Right renal pelvis (tissue), 4 donors: ENCODE data around the gene ST3GAL6. TPM values are rescaled to one million over a fixed set of nuclear protein-coding genes. Genes with fewer than 3 reads are reported as not detected.
"Not testable (repeated sequence)": the region's sequence is repeated elsewhere in the genome, so short reads cannot be mapped to it uniquely, and the experiment has no call there.

Experiments used
- DNase-seq, 4 donors: peaks; one replicate each; pipeline ENCODE4 v3.0.0-alpha.2; 2013; ENCODE audit warnings: low read depth in 4 of 4, low spot score in 3 of 4, missing footprints in 1 of 4
- polyA plus RNA-seq, 4 donors: library from polyadenylated mRNA; unstranded; fragments of 120-200 nt; gene quantifications; one replicate each; pipeline ENCODE4 v1.2.1, GENCODE V29; 2013; ENCODE audit not compliant: insufficient read length in 4 of 4

Gene ST3GAL6
- polyA plus RNA-seq, 4 donors, result 65.6 to 85.1 (median 74.3) TPM

DNA sequence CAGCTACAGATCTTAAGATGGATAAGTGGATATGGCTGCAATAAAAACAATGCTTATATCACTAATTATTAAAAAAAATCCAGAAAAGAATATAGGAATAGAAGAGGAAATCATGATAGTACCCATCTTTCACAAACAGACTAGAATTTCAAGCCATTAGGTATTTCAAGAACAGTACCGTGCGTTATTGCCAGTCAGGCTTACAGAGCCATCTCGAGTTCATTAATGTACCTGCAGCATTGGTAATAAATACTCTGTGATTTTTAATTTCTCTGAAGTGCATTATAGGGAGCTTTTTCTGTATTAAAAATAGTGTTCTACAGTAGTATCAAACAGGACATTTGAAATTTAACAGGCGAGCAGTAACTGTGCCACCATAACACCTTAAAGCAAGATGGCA lies 35.7 kb downstream of the ST3GAL6 start:
- DNase-seq, result no peak

GRCh38 chr3:98799479-98799878 lies 36.3 kb downstream of the ST3GAL6 start:
- no peak for DNase-seq

DNA sequence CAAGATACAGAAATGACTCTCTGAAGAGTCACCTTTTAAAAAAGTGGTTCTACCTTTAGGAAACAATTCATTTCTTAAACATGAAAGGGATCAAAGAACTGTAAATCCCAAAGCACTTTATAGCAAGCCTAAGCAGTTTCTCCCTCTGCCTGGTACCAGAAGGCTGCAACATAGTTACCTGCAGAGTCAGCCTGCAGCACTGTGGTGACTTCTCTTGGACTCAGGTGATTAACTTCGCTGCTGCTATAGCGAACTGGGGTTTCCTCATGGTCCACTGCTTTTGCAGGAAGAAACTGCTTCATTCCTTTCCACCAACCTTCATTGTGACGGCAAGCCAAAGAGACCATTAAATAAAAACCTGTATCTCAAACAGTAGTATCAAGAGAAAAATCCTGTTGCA lies 37.3 kb downstream of the ST3GAL6 start:
- DNase-seq, result peak in 1 of 4 donors; percentile 46

- no peak for DNase-seq
These were observed 38.1 kb downstream of the ST3GAL6 start for GRCh38 chr3:98801043-98801747.

GRCh38 chr3:98805571-98805970 lies 42.4 kb downstream of the ST3GAL6 start:
- no peak for DNase-seq

GRCh38 chr3:98806521-98806920 lies 43.4 kb downstream of the ST3GAL6 start:
- no peak for DNase-seq

- DNase-seq, result no peak
These were observed 43.9 kb downstream of the ST3GAL6 start for GRCh38 chr3:98807011-98807410.

GRCh38 chr3:98807561-98807960 lies 44.4 kb downstream of the ST3GAL6 start:
- DNase-seq, result no peak

DNA sequence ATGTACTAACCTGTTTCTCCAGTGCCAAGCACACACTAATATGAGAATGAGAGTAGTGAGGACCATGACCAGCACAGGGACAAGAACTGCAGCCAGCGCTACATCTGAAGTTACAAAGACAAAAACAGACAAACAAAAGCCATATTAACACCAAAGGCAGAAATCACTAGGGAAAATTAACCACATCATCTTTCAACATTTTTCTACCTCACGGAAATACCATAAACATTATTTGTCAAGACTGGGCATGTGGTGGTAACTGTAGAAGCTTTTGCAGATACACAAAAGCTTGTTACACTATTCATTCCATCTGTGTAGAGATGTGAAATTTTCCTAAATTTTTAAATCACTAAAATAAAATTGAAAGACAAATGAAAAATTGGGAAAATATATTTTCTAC lies 44.9 kb downstream of the ST3GAL6 start:
- DNase-seq, result no peak

GRCh38 chr3:98809557-98809956 lies 46.4 kb downstream of the ST3GAL6 start:
- no peak for DNase-seq

DNA sequence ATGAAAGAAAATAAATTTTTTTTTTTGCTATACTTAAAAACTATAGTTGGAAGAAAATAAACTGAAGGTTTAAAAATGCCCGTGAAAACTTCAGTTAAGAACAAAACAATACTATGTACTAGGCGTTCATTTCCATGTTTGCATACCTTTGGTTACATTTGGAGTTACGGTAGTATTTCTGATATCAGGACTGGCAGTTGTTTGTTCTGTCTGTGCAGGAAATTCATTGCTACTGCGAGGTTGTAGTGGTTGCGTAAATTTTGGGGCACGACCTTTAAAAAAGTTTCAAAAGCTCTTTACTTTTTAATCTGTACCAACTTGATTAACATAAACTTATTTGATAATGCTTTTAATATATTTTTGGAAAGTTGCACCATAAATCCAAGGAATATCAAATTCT lies 47.9 kb downstream of the ST3GAL6 start:
- DNase-seq, result no peak

DNA sequence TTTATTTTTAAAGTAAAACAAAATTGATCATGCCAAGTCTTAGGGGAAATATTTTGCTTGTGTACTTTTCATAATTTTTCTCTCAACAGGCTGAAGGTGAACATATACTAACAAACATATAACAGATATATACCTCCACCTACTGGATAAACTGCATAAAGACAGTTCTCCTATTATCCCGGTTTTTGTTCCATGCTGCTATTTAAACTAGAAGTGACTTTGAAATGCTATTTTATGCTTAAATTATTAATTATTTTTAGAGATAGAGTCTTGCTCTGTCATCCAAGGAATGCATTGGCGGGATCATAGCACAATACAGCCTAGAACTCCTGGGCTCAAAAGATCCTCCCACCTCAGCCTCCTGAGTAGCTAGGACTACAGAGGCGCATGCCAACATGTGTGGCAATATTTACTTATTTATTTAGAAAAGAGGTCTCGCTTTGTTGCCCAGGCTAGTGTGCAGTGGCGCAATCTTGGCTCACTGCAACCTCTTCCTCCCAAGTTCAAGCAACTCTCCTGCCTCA lies 49.8 kb downstream of the ST3GAL6 start:
- no peak for DNase-seq

DNA sequence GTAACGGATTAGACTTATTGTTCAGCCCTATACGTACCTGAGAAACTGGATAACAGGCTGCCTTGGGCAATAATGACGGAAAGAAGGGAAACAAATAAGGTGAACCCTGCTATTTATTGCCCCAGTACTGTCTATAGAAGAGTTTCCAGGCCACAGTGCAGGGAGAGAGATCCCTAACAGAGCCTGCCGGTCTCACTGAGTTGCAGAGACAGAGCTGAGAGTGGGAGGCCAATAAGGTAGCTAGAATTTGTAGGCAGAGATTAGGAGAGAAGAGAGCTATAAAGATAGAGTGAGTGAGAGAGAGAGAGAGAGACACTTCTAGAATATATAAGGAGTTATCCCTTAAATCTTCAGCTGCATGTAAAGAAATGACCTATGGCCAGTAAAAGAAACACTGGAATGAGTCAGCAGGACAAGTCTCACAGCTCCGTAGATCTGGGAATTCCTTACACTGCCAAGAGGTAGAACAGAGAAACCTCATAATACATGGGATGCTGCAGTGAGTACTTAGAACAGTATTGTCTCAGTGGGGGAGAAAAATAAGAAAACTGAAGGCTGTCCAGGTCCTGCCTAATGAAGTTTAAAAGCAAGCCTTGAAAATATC lies 51.8 kb downstream of the ST3GAL6 start:
- no peak for DNase-seq

DNA sequence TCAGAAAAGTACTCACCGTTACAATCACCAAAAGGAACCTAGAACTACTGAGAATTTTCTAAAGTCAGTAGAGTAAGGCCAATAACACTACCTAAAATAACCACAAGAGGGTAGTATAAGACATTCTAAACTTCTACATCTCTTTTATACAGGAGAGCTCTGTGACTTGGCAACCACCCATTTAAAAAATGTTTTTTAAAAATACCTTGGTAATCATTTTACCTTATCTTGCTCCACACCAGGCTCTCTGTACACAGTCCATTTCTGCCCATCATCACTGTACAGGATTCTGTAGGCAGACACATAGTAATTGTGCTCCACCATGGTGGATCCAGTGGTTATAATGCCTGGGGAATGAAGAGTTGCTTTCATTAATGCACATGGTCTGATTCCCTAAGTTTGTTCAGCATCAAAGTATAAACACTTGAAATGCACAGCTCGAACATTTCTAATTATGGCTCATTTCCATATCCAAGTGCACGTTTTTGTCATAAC lies 54.5 kb downstream of the ST3GAL6 start:
- peak in 3 of 4 donors; percentile 38 to 49 (median 38) for DNase-seq

DNA sequence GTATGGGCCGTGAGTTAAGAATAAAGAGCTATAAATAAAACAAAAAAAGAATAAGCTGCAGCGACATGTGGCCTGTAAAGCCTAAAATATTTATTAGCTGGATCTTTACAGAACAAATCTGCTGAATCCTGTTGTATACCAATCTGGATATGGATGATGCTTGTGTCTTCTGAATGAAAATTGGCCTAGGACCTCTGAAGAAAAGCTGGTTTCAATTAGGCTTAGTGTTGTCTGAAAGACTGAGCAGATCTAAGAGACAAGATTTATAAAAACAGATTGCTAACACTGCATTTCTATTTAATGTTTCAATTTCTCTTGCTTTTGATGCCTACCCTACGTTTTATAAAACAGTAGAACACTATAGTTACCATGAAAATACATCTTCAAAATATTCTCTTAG lies 57.9 kb downstream of the ST3GAL6 start:
- no peak for DNase-seq

DNA sequence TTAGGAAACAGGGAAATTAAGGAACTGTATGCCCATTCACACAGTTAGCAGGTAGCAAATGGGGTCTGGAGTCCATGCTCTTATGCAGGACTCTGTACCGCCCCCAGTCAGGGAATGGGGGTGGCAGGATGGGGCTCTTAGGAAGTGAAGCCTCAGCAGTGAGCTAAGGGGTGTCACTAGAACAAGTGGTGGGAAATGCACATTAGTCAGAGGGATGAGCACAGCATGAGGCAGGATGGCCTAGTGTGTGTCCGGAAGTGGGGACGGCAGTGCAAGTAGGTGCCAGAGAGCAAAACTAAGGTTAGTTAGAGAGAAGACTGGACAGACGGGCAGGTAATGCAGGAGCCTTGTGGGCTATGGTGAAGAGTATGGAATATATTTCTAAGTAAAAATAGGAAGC lies 60.7 kb downstream of the ST3GAL6 start:
- DNase-seq, result no peak

DNA sequence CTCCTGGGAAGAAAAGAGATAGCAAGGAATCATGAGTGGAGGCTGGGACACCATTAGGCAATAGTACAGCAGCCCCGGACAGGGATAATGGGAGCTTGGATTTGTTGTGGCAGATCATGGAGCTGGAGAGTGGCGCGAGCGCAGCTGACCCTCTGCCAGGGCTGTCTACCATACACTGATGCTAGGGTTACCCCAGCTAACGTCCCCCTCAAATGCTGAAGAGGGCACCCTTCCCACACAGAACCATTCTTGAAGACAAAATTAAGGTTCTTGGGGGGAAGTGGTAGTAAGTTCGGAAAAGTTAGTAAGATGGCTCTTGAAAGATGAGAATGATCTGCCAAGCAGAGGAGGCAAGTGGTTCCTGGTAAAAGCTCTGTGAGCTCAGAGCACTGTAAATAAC lies 61.1 kb downstream of the ST3GAL6 start:
- DNase-seq, result no peak

DNA sequence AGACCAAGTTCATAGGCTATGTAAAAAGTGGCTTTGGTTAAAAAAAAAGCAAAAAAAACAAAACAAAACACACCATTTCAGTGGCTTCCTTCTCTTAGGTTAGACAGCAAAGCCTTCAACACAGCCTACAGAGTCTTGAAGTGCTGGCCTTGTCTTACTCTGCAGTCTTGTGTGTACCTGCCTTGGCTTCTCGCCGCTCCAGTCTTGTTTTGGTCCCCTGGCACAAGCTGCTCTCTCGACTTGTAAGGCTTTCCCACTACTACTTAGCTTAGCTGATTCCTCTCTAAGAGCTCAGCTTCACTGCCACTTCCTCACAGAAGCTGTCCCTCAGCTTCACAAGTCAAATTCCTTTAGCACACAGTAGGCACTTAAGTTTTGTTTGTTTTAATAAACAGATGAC lies 63.0 kb downstream of the ST3GAL6 start:
- no peak for DNase-seq

- no peak for DNase-seq
These were observed 64.2 kb downstream of the ST3GAL6 start for GRCh38 chr3:98827221-98827920.

DNA sequence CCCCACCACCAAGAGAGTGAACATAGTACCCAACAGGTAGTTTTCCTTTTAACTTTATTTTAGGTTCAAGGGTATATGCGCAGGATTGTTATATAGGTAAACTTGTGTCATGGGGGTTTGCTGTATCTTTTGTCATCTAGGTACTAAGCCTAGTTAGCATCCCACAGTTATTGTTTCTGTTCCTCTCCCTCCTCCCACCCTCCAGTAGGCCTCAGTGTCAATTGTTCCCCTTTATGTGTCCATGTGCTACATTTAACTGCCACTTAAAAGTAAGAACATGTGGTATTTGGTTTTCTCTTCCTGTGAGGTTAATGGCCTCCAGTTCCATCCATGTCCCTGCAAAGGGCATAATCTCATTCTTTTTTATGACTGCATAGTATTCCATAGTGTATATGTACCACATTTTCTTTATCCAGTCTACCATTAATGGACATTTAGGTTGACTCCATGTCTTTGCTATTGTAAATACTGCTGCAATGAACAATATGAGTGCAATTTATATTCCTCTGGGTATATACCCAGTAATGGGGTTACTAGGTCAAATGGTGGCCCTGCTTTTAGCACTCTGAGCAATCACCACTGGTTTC lies 66.2 kb downstream of the ST3GAL6 start:
- DNase-seq, result no peak

GRCh38 chr3:98831060-98831459 lies 67.9 kb downstream of the ST3GAL6 start:
- not testable (repeated sequence) for DNase-seq
